HepG2 (cell line): ENCODE measurements around the gene HOXB2. TPM values are rescaled to one million over a fixed set of nuclear protein-coding genes. Genes with fewer than 3 reads are reported as not detected.

Experiments
- ATAC-seq: fragments of 200-7000 bp; cut with Tn5 transposase; 3 replicates; pipeline ENCODE4 v1.9.1; 2020; ENCODE audit warnings: mild to moderate bottlenecking, moderate library complexity
- BruUV-seq: library from RNA; stranded (reverse); fragments of 400-500 nt; replicated peaks from 2 replicates; lab custom pipeline; 2021; lab: Mats Ljungman, UMichigan
- CTCF ChIA-PET: fragments of 300-600 bp; formaldehyde crosslinking; extraction: SDS; loops from one replicate; lab custom pipeline; 2021; ENCODE audit warnings: low total read pairs, inconsistent platforms, low intra/inter-chr PET ratio; lab: Yijun Ruan, JAX
- POLR2A ChIA-PET: fragments of 350-600 bp; sonication (Branson Sonifier 250); formaldehyde crosslinking; loops from one replicate; lab custom pipeline; 2020; ENCODE audit warnings: antibody characterized with exemption, inconsistent platforms; lab: Yijun Ruan, JAX
- DNase-seq: peaks from one replicate; pipeline ENCODE4 v3.0.0-alpha.2; 2015; ENCODE audit warnings: low spot score
- FAIRE-seq: peaks from 3 replicates; lab custom pipeline; 2011; peaks lifted over from hg19 to GRCh38; lab: Jason Lieb, UNC
- H2AFZ ChIP-seq: one replicate; pipeline ENCODE4 v1.6.1; 2011; ENCODE audit warnings: low read length, inconsistent platforms
- H3K27ac ChIP-seq: fragments of 300-600 bp; 3 replicates; pipeline ENCODE4 v1.8.0; 2011; ENCODE audit warnings: mixed run types, mild to moderate bottlenecking, mixed read lengths, low read length, inconsistent platforms; ENCODE audit not compliant: insufficient read depth; ENCODE audit errors: extremely low read length
- H3K27me3 ChIP-seq, 2 experiments: fragments of 200-600 bp in 1 of 2; 2 replicates in 1 of 2; 3 replicates in 1 of 2; pipeline versions ENCODE4 v1.6.0 to v1.8.0; 2011; ENCODE audit warnings: low read length in 2 of 2, mild to moderate bottlenecking in 2 of 2, moderate library complexity in 2 of 2, inconsistent platforms in 1 of 2; ENCODE audit not compliant: insufficient read depth in 2 of 2, control insufficient read depth in 1 of 2
- H3K36me3 ChIP-seq, 2 experiments: fragments of 200-600 bp in 1 of 2; replicated peaks in 1 of 2; 2 replicates in 1 of 2; 3 replicates in 1 of 2; pipeline versions ENCODE4 v1.5.1 to v1.8.0; 2011; ENCODE audit warnings: low read length in 2 of 2, inconsistent platforms in 1 of 2; ENCODE audit not compliant: insufficient read depth in 2 of 2, control insufficient read depth in 1 of 2
- H3K4me1 ChIP-seq: 2 replicates; pipeline ENCODE4 v1.5.1; 2012; ENCODE audit warnings: low read length, inconsistent platforms; ENCODE audit not compliant: insufficient read depth
- H3K4me2 ChIP-seq: 2 replicates; pipeline ENCODE4 v1.6.0; 2011; ENCODE audit warnings: low read depth, low read length, inconsistent platforms
- H3K4me3 ChIP-seq, 3 experiments: fragments of 200-600 bp in 1 of 3; sonication (generic), shearing (Covaris generic) in 1 of 3; replicated peaks in 1 of 3; 2 replicates each; pipeline ENCODE4 v1.5.1; 2011 to 2016; ENCODE audit warnings: low read length in 3 of 3, inconsistent platforms in 2 of 3, low read depth in 2 of 3, mild to moderate bottlenecking in 2 of 3, control low read depth in 1 of 3, mixed read lengths in 1 of 3; ENCODE audit not compliant: insufficient read depth in 1 of 3
- H3K79me2 ChIP-seq: one replicate; pipeline ENCODE4 v1.6.1; 2011; ENCODE audit warnings: low read length, inconsistent platforms; ENCODE audit not compliant: insufficient read depth
- H3K9ac ChIP-seq: 2 replicates; pipeline ENCODE4 v1.6.0; 2011; ENCODE audit warnings: mild to moderate bottlenecking, low read depth, low read length, inconsistent platforms; ENCODE audit not compliant: insufficient read depth
- H3K9me3 ChIP-seq: 2 replicates; pipeline ENCODE4 v1.5.1; 2012; ENCODE audit warnings: mild to moderate bottlenecking, low read length
- H4K20me1 ChIP-seq: 2 replicates; pipeline ENCODE4 v1.6.0; 2011; ENCODE audit warnings: inconsistent platforms, mild to moderate bottlenecking, low read length, moderate library complexity; ENCODE audit not compliant: insufficient read depth
- ADNP ChIP-seq: sonication (generic); formaldehyde crosslinking; IDR thresholded peaks from 2 replicates; pipeline ENCODE4 v1.4.0; 2020; ENCODE audit warnings: missing genetic modification reagents
- ARID4A ChIP-seq: sonication (generic); formaldehyde crosslinking; IDR thresholded peaks from 2 replicates; pipeline ENCODE4 v1.5.0; 2020; ENCODE audit warnings: mild to moderate bottlenecking, missing genetic modification reagents, borderline replicate concordance
- BORCS8-MEF2B ChIP-seq: sonication (generic); formaldehyde crosslinking; IDR thresholded peaks from 2 replicates; pipeline ENCODE4 v1.8.0; 2022; ENCODE audit warnings: mild to moderate bottlenecking, missing genetic modification reagents
- EP300 ChIP-seq, 3 experiments: sonication (generic) in 1 of 3; formaldehyde crosslinking in 1 of 3; IDR thresholded peaks; 2 replicates each; pipeline versions ENCODE4 v1.5.1 to v1.6.1; 2011 to 2020; ENCODE audit warnings: low read depth in 2 of 3, low read length in 2 of 3, borderline replicate concordance in 1 of 3, improper control_type of control experiment in 1 of 3, mild to moderate bottlenecking in 1 of 3, missing genetic modification reagents in 1 of 3, moderate library complexity in 1 of 3
- JUNB ChIP-seq: sonication (generic); formaldehyde crosslinking; IDR thresholded peaks from 2 replicates; pipeline ENCODE4 v1.8.0; 2022; ENCODE audit warnings: missing genetic modification reagents, mild to moderate bottlenecking, borderline replicate concordance
- NFE2L2 ChIP-seq: fragments of 150-350 bp; IDR thresholded peaks from 2 replicates; pipeline ENCODE4 v1.6.1; 2014; ENCODE audit warnings: low read length
- PATZ1 ChIP-seq: sonication (generic); formaldehyde crosslinking; IDR thresholded peaks from 2 replicates; pipeline ENCODE4 v1.4.0; 2020; ENCODE audit warnings: missing genetic modification reagents
- PTBP1 ChIP-seq: fragments of 200-400 bp; formaldehyde crosslinking; IDR thresholded peaks from 2 replicates; pipeline ENCODE4 v1.6.1; 2018; ENCODE audit warnings: low read length, low read depth; ENCODE audit not compliant: poor library complexity, severe bottlenecking
- SMARCC2 ChIP-seq: fragments of 450-650 bp; IDR thresholded peaks from 2 replicates; pipeline ENCODE4 v1.6.1; 2017; ENCODE audit warnings: antibody characterized with exemption, mild to moderate bottlenecking
- SRF ChIP-seq: IDR thresholded peaks from 2 replicates; pipeline ENCODE4 v1.6.1; 2011; ENCODE audit warnings: mild to moderate bottlenecking, low read depth, low read length, moderate library complexity
- TBX3 ChIP-seq: fragments of 450-650 bp; IDR thresholded peaks from 2 replicates; pipeline ENCODE4 v1.6.1; 2017; ENCODE audit warnings: antibody characterized with exemption, mild to moderate bottlenecking, inconsistent platforms, borderline replicate concordance
- ZFP62 ChIP-seq: sonication (generic); formaldehyde crosslinking; IDR thresholded peaks from 2 replicates; pipeline ENCODE4 v1.4.0; 2020; ENCODE audit warnings: missing genetic modification reagents
- ZNF296 ChIP-seq: sonication (generic); formaldehyde crosslinking; conservative IDR thresholded peaks from 2 replicates; pipeline ENCODE4 v1.5.0; 2020; ENCODE audit warnings: mild to moderate bottlenecking, missing genetic modification reagents
- ZNF597 ChIP-seq: sonication (generic); formaldehyde crosslinking; IDR thresholded peaks from 2 replicates; pipeline ENCODE4 v1.5.0; 2020; ENCODE audit warnings: missing genetic modification reagents
- ZNF746 ChIP-seq: sonication (generic); formaldehyde crosslinking; IDR thresholded peaks from 2 replicates; pipeline ENCODE4 v1.8.0; 2022; ENCODE audit warnings: mild to moderate bottlenecking, missing genetic modification reagents
- WGBS: methylation state at CpG from one replicate; pipeline ENCODE4 v1.1.6; 2017; ENCODE audit warnings: low lambda C conversion rate; 5-methylcytosine and 5-hydroxymethylcytosine counted together
- in situ Hi-C: cut with HindIII; loops from 2 replicates; pipeline ENCODE4 v1.10.0; 2017; ENCODE audit warnings: low pct_unique_long_range_greater_than_20kb; ENCODE audit not compliant: extremely low pct_ligation_motif_present
- intact Hi-C: fragments of 100-400 bp; cut with micrococcal nuclease; formaldehyde crosslinking; loops from one replicate; pipeline ENCODE4 v1.10.0; 2022; ENCODE audit not compliant: unreplicated experiment
- polyA plus RNA-seq, 8 experiments: library from polyadenylated mRNA; depleted of rRNA in 3 of 8; stranded (reverse) in 7 of 8; unstranded in 1 of 8; fragments of >200 nt; fragmentation: Illumina TruSeq in 4 of 8; extraction: Trizol in 4 of 8; gene quantifications; 2 replicates each; pipeline versions ENCODE4 v1.2.1 to v1.2.3, GENCODE V29; 2011 to 2016; ENCODE audit warnings: low read depth in 4 of 8, missing spikeins in 1 of 8, mixed read lengths in 1 of 8; ENCODE audit not compliant: insufficient read depth in 1 of 8
- total RNA-seq, 5 experiments: library from RNA; depleted of rRNA; stranded (reverse); fragments of >200 nt; fragmentation: Illumina TruSeq; extraction: Trizol; gene quantifications; 2 replicates each; pipeline ENCODE4 v1.2.3, GENCODE V29; 2016; ENCODE audit warnings: low read depth in 1 of 5

The HOXB2 gene
- total and polyA plus RNA-seq, 2 of the 13 experiments (the other 11 are each of a cell fraction or from before 2014, with no cell fraction given), result not detected

GRCh38 chr17:48498164-48498850, 46.6 kb downstream of the HOXB2 start (continued):
- TF ChIP-seq ARID4A (CRISPR knock-in tag) (no peak), ZNF296 (CRISPR knock-in tag) (no peak), ZNF746 (no peak)

- DNase-seq, result no peak
- Histone ChIP-seq H3K4me2 (no peak overlapping the region), H3K27ac (no peak overlapping the region), H3K9me3 (no peaks in the 10 kb centered on the region), H2AFZ (no peak overlapping the region), H3K9ac (no peak overlapping the region), H3K27me3 (peaks cover 4 to 45% of the 10 kb centered on the region in 2 experiments; a peak in 4 of 5 replicates), H3K4me3 (no peak overlapping the region), H3K36me3 (no peaks in the 10 kb centered on the region), H3K4me1 (no peaks in the 10 kb centered on the region), H4K20me1 (no peaks in the 10 kb centered on the region), H3K79me2 (no peaks in the 10 kb centered on the region)
- in situ Hi-C loops, result no loop called here
- no TSS peak for BruUV-seq
- intact Hi-C loops, result no loop called here
- no peak for FAIRE-seq
- 3% methylated on average over 2 of the region's 2 CpGs for WGBS
- ChIA-PET POLR2A (no interaction called here), CTCF (no interaction called here)
- ATAC-seq, result no peak
- no peak for TF ChIP-seq TBX3
- TF ChIP-seq JUNB (CRISPR knock-in tag), result no peak
- no peak for TF ChIP-seq NFE2L2
- no peak for TF ChIP-seq ADNP (CRISPR knock-in tag)
- no peak for TF ChIP-seq SRF
- no peak for TF ChIP-seq PTBP1
- no peak for TF ChIP-seq ZFP62 (CRISPR knock-in tag)
- TF ChIP-seq PATZ1, result no peak
- no peak for TF ChIP-seq EP300 (IDR thresholded peaks at IDR 0.05; ENCODE audit: low read depth in 2 of 2, low read length in 2 of 2)
- TF ChIP-seq EP300 (CRISPR knock-in tag; IDR thresholded peaks at IDR 0.05; ENCODE audit: borderline replicate concordance), result no peak
- TF ChIP-seq ZNF597 (CRISPR knock-in tag), result no peak
- TF ChIP-seq BORCS8-MEF2B (CRISPR knock-in tag), result no peak
- no peak for TF ChIP-seq SMARCC2
Measured at GRCh38 chr17:48497103-48497502, 47.8 kb downstream of the HOXB2 start.
